HG03520 (cell line): ENCODE data around the gene GATA3.
"Not testable (repeated sequence)": the region's sequence is repeated elsewhere in the genome, so short reads cannot be mapped to it uniquely, and the experiment has no call there.

Experiments
- ATAC-seq: cut with Tn5 transposase; IDR thresholded peaks from one replicate; pipeline ENCODE4 v1.9.1; 2021; ENCODE audit warnings: mild to moderate bottlenecking, moderate library complexity; ENCODE audit not compliant: unreplicated experiment

The GATA3 gene

GRCh38 chr10:8054494-8055407 lies at the start of gene GATA3:
Gene GATA3 (plus strand): TSS chr10:8054688. CDS start chr10:8055656, 968 bp downstream.
- peak; percentile 27 for ATAC-seq

DNA sequence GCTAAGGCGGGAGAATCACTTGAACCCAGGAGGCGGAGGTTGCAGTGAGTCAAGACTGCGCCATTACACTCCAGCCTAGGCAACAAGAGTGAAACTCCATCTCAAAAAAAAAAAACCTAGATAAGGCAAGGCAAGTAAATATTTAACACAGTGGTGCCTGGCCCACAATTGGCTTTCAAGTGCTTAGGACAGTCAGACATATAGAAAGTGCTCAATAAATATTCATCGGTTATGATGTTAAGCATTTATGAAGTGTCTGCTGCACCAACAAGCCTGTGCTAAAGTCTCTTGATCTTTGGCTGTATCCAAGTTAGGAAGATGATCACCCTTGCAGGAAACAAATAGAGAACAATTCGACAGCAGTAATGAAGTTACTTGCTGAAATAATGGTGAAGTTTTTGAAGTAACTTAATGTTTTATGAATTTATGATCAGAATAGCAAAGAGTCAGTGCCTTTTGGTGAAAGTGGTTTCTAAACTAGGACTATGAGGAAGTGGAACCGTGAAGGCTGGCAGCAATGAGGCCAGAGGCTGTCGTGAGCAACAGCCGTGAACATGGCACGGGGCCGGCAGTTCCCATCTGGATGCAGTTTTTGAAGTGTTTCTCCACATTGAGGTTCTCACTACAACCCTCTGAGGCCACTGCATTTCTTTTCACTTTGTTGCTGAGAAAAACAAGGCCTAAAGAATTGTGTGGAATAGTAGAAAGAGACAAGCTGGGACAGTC lies 48.1 kb upstream of the GATA3 start:
- peak; percentile 69 for ATAC-seq

DNA sequence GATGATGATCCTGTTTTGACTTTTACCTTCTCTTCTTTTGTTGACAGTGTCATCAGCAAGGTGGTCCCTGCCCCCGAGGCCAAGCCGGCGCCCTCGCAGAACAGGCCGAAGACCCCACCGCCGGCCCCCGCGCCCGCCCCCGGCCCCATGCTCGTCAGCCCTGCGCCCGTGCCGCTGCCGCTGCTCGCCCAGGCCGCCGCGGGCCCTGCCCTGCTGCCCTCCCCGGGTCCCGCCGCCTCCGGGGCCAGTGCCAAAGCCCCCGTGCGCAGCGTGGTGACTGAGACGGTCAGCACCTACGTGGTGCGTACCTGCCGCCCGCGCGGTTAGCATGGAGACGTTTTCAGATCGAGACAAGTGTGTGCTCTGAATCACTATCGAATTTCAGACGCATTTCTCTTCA lies 45.5 kb upstream of the GATA3 start:
- no peak for ATAC-seq

DNA sequence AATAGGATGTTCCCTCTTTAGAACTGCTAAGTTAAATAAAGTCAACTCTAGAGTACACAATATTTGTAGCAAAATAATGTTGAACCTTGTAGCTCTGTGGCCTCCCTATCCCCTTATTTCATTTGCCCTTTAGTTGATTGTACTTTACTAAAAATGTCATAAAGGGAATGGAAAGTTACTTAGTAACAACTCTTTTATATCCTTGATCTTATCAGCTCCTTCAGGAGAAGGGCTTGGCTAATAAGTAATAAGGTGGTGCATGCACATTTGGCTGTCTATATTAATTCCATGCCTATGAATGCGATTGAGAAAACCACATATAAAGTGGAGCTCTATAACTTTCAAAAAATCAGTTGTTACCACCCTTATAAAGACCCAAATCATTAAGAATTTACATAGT lies 41.5 kb upstream of the GATA3 start:
- no peak for ATAC-seq

GRCh38 chr10:8013619-8014018 lies 40.9 kb upstream of the GATA3 start:
- no peak for ATAC-seq

DNA sequence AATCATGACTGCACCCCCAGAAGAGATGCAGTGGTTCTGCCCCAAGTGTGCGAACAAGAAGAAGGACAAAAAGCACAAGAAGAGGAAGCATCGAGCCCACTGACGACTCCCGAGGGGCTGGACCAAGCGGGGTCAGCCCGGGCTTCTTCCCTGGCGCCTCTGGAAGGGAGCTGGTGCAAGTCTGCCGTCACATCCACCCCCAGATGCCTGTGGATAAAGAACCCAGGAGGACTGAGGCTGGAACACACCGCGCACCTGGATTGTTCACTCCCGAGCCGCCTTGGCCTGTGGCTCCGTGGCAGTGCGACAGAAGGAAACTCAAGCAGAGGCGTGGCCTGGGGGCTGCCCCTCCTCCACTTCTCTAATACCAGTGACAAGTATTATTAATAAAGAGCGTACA lies 39.8 kb upstream of the GATA3 start:
- ATAC-seq = no peak

DNA sequence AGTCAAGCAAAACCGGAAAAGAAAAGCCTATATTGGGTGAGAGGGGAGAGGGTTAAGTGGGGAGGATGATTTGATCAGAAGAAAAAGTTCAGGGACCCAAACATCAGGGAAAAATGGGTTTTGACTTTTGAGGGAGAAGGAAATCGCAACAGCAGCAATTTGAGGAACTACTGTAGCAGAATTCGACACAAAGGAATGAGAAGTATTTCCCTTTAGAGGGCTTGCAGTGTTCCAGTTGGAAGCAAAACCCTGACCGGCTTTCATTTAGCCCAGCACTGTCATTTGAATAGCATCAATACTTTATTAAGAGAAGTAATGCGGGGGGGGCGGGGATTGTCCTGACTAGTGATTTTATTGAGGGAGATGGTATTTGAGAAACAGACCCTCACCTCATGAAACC lies 37.2 kb upstream of the GATA3 start:
- ATAC-seq = no peak

DNA sequence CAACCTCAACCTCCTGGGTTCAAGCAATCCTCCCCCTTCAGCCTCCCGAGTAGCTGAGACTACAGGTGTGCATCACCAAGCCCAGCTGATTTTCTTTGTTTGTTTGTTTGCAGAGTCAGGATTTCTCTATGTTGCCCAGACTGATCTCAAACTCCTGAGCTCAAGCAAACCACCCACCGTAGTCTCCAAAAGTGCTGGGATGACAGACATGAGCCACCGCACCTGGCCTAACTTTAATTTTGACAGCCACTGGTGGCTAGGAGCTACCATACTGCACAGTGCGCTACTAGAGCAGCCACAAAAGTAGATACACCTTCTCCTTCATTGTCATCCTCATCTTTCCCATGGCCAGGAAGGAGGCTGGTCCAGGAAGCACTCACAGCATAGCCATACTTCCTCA lies 31.2 kb upstream of the GATA3 start:
- no peak for ATAC-seq

- ATAC-seq = no peak
Observed at GRCh38 chr10:8023851-8024250, 30.6 kb upstream of the GATA3 start.

- ATAC-seq = no peak
Observed at GRCh38 chr10:8026349-8027259, 27.9 kb upstream of the GATA3 start.

GRCh38 chr10:8031211-8031610 lies 23.3 kb upstream of the GATA3 start:
- ATAC-seq = not testable (repeated sequence)

DNA sequence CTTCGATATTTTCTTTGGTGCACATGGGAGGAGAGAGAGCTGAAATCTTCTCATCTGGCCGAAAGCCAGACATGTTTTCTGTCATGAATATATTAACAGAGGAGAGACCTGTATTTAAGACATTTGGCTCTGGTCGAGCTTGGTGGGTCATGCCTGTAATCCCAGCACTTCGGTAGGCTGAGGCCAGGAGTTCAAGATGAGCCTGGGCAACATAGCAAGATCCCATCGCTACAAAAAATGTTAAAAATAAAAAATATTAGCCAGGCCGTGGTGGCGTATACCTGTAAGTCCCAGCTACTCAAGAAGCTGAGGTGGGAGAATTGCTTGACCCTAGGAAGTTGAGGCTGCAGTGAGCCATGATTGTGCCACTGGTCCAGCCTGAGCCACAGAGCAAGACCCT lies 21.9 kb upstream of the GATA3 start:
- no peak for ATAC-seq

- no peak for ATAC-seq
Observed at GRCh38 chr10:8033812-8034465, 20.5 kb upstream of the GATA3 start.

DNA sequence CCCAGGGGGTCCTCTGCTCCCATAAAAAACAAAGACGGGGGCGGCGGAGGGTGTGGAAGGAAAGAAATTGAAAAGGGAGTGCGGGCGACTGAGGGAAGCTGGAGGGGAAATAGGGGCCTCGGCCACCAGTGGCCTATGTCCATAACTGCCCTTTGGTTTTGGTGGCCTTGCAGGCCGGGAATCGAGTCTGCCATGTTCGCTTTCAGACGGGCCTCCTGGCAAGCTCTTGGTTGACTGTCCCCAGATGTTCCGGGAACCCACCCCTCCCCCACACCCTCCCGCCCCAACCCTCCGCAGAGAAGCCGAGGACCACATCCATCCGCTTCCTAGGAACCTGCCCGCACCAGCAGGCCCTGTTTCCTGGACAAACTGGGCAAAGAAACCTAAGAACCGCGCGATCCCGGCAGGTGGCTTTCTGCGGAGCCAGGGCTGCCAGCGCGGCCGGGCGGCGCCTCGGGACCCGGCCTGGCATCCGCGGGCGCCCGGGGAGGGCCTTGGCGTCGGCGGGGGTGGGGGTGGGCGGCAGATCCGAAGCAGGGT lies 20.0 kb upstream of the GATA3 start:
- ATAC-seq = no peak

DNA sequence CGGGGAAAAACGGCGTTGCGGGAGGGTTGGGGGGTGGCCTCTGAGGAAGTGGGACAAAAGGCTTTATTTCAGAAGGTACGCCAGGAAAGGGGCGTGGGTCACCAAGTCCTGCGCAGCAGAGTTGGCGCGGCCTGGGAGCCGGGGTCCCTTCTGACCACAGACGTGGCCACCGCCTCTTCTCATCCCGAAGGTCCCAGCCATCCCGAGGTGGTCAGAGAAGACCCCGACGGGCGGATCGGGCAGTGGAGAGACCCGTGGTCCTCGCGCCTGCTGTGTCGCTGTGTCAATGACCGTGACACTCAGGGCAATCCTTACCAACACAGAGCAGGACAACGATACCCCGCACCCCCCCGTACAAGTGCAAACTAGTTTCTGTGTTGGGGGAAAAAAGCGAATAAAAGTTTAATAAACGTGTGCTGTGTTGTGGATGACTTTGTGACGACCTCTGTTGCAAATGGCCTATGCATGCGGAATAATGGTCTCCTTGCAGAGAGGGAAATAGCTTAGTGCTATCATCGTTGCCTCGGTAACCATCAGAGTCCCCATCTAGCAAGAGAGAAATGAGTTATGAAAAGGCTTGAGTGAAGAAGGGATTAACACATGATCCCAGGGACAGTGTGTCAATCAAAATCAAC lies 19.4 kb upstream of the GATA3 start:
- ATAC-seq = no peak

- no peak for ATAC-seq
Observed at GRCh38 chr10:8035641-8036470, 18.6 kb upstream of the GATA3 start.

DNA sequence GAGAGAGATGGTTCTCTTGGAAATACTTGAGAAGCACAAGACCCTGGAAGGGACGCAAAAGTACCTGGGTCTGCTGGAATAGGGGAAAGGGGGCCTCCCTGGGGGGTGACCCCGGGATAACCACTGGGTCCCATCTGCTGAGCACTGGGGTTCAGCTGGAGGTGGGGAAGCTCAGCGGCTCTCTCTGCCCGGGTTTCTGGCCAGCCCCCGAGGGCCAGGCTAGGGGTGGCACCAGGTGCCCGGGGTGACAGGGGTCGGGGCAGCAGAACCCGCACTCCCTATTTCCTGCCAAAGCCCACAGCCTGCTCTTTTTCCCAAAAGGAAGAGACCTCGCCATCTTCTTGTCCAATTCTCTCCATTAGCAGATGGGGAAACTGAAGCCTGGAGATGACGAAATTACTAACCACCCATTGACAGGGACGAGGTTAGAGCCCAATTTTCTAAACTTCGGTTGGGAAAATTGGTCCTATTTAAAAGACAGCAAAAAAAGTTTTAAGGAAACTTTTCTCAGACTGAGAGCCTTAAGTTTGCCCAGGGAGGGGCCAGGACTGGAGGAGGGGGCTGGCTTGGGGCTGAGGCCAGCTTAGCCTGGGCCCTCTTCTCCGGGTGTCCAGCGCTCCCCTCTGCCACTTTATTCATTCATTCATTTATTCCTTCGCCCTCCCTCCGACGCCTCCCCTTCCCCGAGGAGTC lies 17.8 kb upstream of the GATA3 start:
- ATAC-seq = no peak

- no peak for ATAC-seq
Observed at GRCh38 chr10:8037199-8037801, 17.2 kb upstream of the GATA3 start.
